SKM-1 treated with dmso at 0.1 percent for 144 hours (cell line): ENCODE results near the gene ANXA7.
A peak's percentile ranks its signal among the peaks of the same experiment; 100 is the strongest.
"Not testable (repeated sequence)": the region's sequence is repeated elsewhere in the genome, so short reads cannot be mapped to it uniquely, and the experiment has no call there.

Experiments used
- DNase-seq: peaks from one replicate; lab custom pipeline; 2025; ENCODE audit not compliant: unreplicated experiment; lab: John Stamatoyannopoulos, UW

The ANXA7 gene

DNA sequence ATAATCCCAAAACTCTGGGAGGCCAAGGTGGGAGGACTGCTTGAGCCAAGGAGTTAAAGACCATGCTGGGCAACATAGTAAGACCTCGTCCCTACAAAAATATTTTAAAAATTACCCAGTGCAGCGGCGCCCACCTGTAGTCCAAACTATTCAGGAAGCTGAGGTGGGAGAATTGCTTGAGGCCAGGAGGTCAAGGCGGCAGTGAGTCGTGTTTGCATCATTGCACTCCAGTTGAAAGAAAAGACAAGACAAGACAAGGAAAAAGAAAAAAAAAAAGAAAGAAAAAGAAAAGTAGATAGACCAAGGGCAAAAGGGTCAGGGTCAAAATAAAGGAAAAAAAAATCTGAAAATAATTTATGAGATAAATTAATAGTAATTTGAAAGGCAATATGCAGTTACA, 5.8 kb downstream of the ANXA7 start:
- DNase-seq: no peak

GRCh38 chr10:73407495-73407894, 6.4 kb downstream of the ANXA7 start:
- no peak for DNase-seq

DNA sequence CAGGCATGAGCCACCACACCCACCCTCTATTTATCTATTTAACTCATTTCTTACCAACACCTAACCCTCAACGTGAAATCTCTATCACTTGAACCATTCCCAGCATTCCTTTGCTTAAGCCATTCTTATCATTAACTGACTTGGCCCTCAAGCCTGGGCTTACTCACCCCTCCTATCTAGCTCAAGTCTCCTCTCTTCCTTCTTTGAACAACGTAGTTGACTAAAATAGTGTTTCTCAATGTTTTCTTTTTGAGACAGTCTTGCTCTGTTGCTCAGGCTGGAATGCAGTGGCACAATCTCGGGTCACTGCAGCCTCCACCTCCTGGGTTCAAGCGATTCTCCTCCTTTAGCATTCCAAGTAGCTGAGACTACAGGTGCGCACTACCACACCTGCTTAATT, 7.0 kb downstream of the ANXA7 start:
- no peak for DNase-seq

DNA sequence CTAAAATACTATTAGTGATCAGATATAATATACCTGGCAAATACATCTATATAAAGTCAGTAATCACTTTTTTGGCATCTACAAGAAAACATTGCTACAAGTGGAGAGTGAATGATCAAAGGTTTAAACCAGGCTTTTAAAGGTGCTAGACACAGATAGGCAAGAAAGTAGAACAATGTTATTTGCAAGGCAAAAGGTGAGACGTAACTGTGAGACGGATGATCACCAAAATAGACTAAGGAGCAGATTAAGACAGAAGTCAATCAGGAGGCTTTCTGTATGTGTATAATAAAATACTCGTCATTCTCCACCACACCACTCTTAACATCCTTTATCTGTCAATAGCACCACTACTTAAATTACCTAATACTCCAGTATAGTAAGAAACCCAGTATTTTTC, 8.3 kb downstream of the ANXA7 start:
- DNase-seq: no peak

DNA sequence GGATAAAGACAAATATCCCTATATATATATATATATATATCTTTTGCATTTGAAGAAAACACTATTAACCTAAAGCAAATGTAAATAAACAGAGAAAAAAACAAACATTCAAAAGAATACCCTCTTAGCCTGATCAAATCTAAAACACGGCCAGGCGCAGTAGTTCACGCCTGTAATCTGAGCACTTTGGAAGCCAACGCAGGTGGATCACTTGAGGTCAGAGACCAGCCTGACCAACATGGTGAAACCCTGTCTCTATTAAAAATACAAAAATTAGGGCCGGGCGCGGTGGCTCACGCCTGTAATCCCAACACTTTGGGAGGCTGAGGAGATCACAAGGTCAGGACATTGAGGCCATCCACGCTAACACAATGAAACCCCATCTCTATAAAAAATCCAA, 9.2 kb downstream of the ANXA7 start:
- DNase-seq: no peak

DNA sequence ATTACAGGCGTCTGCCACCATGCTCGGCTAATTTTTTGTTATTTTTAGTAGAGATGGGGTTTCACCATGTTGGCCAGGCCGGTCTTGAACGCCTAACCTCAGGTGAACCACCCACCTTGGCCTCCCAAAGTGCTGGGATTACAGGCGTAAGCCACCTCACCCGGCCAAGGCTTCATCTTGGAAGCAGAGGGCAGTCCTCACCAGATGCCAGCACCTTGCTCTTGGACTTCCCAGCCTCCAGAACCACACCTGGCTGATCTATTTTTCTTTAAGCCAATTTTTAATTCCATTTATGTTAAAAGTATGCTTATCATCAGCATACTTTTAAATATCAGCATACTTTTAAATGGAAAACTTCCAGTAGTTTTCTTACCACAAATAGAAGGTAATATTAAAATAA, 12.2 kb downstream of the ANXA7 start:
- no peak for DNase-seq

- no peak for DNase-seq
These were observed 14.8 kb downstream of the ANXA7 start for GRCh38 chr10:73399063-73399462.

GRCh38 chr10:73398024-73398423, 15.8 kb downstream of the ANXA7 start:
- DNase-seq: no peak

DNA sequence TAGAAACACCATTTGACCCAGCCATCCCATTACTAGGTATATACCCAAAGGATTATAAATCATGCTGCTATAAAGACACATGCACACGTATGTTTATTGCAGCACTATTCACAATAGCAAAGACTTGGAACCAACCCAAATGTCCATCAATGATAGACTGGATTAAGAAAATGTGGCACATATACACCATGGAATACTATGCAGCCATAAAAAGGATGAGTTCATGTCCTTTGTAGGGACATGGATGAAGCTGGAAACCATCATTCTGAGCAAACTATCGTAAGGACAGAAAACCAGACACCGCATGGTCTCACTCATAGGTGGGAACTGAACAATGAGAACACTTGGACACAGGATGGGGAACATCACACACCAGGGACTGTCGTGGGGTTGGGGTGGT, 19.5 kb downstream of the ANXA7 start:
- DNase-seq: not testable (repeated sequence)

DNA sequence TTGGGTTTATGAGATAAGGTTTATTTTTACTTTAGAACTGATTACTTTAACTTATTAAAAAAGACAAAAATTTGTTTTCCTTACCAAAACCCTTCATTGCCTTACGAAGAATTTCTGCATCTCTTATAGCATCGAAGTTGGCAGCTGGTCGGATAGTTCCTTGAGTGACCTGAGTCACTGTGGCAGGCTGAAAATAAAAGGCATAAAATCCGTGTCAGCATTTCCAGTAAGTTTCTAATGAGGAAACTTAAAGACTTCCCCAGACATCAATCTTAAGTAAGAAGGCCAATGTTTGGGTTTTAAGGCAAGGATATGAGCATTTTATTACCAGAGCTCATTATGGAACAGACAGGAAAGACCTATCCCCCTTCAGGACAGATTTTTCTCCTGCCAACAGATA, 25.6 kb downstream of the ANXA7 start:
- DNase-seq: no peak

DNA sequence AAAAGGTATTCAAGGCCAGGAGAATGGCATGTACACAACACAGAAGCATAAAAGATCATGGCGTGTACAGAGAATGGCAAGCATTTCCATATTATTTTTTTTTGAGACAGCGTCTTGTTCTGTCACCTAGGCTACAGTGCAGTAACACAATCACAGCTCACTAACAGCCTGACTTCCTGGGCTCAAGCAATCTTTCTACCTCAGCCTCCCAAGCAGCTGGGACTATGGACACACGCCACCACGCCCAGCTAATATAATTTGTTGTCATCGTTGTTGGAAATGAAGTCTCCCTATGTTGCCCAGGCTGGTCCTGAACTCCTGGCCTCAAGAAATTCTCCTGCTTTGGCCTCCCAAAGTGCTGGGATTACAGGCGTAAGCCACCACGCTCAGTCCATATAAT, 27.3 kb downstream of the ANXA7 start:
- no peak for DNase-seq

- no peak for DNase-seq
These were observed 34.7 kb downstream of the ANXA7 start for GRCh38 chr10:73379064-73379748.

DNA sequence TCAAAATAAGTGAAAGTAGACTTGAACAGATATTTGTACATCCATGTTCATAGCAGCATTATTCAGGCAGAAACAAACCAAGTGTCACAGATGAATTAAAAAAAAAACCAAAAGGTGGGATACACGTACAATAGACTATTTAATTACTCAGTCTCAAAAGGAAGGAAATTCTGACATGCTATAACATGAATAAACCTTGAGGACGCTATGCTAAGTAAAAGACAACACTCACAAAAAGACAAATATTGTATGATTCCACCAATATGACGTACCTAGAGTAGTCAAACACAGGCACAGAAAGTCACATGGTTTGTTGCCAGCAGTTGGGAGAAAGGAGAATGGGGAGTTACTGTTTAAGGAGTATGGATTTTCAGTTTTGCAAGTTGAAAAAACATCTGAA, 37.2 kb downstream of the ANXA7 start:
- no peak for DNase-seq

GRCh38 chr10:73368238-73368637, 45.6 kb downstream of the ANXA7 start:
- DNase-seq: no peak

- no peak for DNase-seq
These were observed 47.2 kb downstream of the ANXA7 start for GRCh38 chr10:73366381-73367298.

- DNase-seq: no peak
These were observed 48.9 kb downstream of the ANXA7 start for GRCh38 chr10:73364964-73365363.

DNA sequence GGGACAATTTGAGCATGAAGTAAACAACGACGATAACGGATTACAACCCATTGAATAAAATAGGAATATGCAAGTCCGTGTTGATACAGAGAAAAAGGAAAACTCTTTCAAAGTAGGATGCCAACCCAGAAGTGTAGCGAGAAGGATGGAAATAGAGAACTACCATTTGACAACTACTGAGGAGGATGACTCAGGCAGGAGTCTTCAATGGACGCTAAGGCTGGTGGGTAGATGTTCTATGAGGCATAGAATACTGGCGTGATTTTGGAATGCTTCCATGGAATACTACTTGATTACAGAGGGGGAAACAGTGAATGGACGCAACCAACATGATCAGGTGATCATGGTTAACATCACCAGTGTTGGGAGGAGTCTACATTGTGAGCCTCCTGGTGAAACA, 54.4 kb downstream of the ANXA7 start:
- DNase-seq: no peak

- peak; percentile 94 for DNase-seq
These were observed 55.3 kb downstream of the ANXA7 start, which contains the start of gene CFAP70 for GRCh38 chr10:73358331-73359279. Gene CFAP70, minus strand, starts transcription at chr10:73358864. Its CDS starts 4,068 bp downstream, at chr10:73354796.

GRCh38 chr10:73357821-73358220, 56.0 kb downstream of the ANXA7 start:
- DNase-seq: no peak

DNA sequence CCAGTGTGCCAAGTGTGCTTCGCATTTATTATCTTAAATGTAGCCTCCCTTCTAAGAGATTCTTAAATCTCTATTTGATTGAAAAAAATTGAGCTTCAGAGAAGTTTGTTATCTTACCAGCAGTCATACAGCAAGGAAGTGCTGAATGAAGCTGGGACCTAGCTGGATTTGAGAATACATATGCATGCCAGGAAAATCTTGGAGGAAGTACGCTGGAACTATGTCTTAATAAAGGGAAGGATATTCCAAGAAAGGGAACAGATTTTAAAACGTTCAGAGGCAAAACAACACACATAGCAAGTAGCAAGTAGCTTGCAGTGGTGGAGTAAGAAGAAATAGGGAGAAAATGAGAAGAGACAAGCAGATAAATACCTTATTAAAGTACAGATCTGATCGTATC, 56.7 kb downstream of the ANXA7 start:
- DNase-seq: no peak

- DNase-seq: no peak
These were observed 69.6 kb downstream of the ANXA7 start for GRCh38 chr10:73344269-73344668.
